IMR-90 (cell line): ENCODE results near the gene FRMD4B. TPM values are rescaled to one million over a fixed set of nuclear protein-coding genes. Genes with fewer than 3 reads are reported as not detected.

Source experiments
- ATAC-seq: fragments of 200-7000 bp; cut with Tn5 transposase; 2 replicates; pipeline ENCODE4 v1.9.1; 2020; ENCODE audit warnings: low read depth, mild to moderate bottlenecking, moderate library complexity
- BruUV-seq: library from RNA; stranded (reverse); fragments of 400-500 nt; replicated peaks from 2 replicates; lab custom pipeline; 2021; lab: Mats Ljungman, UMichigan
- CTCF ChIA-PET: fragments of 300-600 bp; formaldehyde crosslinking; extraction: SDS; loops from one replicate; lab custom pipeline; 2021; ENCODE audit warnings: antibody characterized with exemption; lab: Yijun Ruan, JAX
- POLR2A ChIA-PET: fragments of 300-600 bp; sonication (Branson Sonifier 250); formaldehyde crosslinking; loops from one replicate; lab custom pipeline; 2022; ENCODE audit warnings: antibody characterized with exemption; ENCODE audit not compliant: unreplicated experiment; lab: Charles Lee
- DNase-seq: peaks from one replicate; pipeline ENCODE4 v3.0.0; 2013
- H2AFZ ChIP-seq: replicated peaks from 2 replicates; pipeline ENCODE3; 2013; ENCODE audit warnings: low read length, mild to moderate bottlenecking; ENCODE audit not compliant: poor library complexity
- H2AK5ac ChIP-seq: 2 replicates; pipeline ENCODE4 v1.6.1; 2013; ENCODE audit warnings: low read depth, low read length, inconsistent platforms
- H2AK9ac ChIP-seq: replicated peaks from 2 replicates; pipeline ENCODE3; 2013; ENCODE audit warnings: mild to moderate bottlenecking, low read depth, low read length, moderate library complexity; ENCODE audit not compliant: poor library complexity
- H2BK120ac ChIP-seq: 2 replicates; pipeline ENCODE4 v1.6.1; 2013; ENCODE audit warnings: low read depth, low read length, inconsistent platforms
- H2BK15ac ChIP-seq: 3 replicates; pipeline ENCODE4 v1.6.1; 2013; ENCODE audit warnings: low read depth, low read length, inconsistent platforms
- H2BK20ac ChIP-seq: 2 replicates; pipeline ENCODE4 v1.6.1; 2013; ENCODE audit warnings: low read depth, mild to moderate bottlenecking, inconsistent platforms, low read length, moderate library complexity
- H2BK5ac ChIP-seq: 2 replicates; pipeline ENCODE4 v1.6.1; 2013; ENCODE audit warnings: mild to moderate bottlenecking, low read depth, low read length, inconsistent platforms; ENCODE audit not compliant: poor library complexity, severe bottlenecking
- H3K14ac ChIP-seq: replicated peaks from 2 replicates; pipeline ENCODE4 v1.6.1; 2013; ENCODE audit warnings: low read depth, low read length, inconsistent platforms
- H3K18ac ChIP-seq: 2 replicates; pipeline ENCODE4 v1.6.1; 2013; ENCODE audit warnings: low read depth, low read length, control low read depth
- H3K23ac ChIP-seq: 2 replicates; pipeline ENCODE4 v1.6.1; 2013; ENCODE audit warnings: low read depth, low read length, inconsistent platforms
- H3K27ac ChIP-seq: 2 replicates; pipeline ENCODE4 v1.5.1; 2013; ENCODE audit warnings: mild to moderate bottlenecking, control low read depth, low read length; ENCODE audit not compliant: insufficient read depth
- H3K27me3 ChIP-seq: 2 replicates; pipeline ENCODE4 v1.6.1; 2013; ENCODE audit warnings: low read length; ENCODE audit not compliant: control insufficient read depth, insufficient read depth
- H3K36me3 ChIP-seq: 2 replicates; pipeline ENCODE4 v1.6.1; 2013; ENCODE audit warnings: low read length, mixed read lengths; ENCODE audit not compliant: control insufficient read depth, insufficient read depth
- H3K4ac ChIP-seq: 2 replicates; pipeline ENCODE4 v1.6.1; 2013; ENCODE audit warnings: low read depth, low read length, inconsistent platforms
- H3K4me1 ChIP-seq: 2 replicates; pipeline ENCODE4 v1.6.1; 2013; ENCODE audit warnings: low read length, mixed read lengths; ENCODE audit not compliant: control insufficient read depth, insufficient read depth
- H3K4me2 ChIP-seq: 2 replicates; pipeline ENCODE4 v1.6.1; 2013; ENCODE audit warnings: low read depth, mild to moderate bottlenecking, control low read depth, low read length, moderate library complexity
- H3K4me3 ChIP-seq: 2 replicates; pipeline ENCODE4 v1.5.1; 2013; ENCODE audit warnings: low read depth, mild to moderate bottlenecking, control low read depth, low read length, moderate library complexity; ENCODE audit not compliant: insufficient read depth
- H3K56ac ChIP-seq: 2 replicates; pipeline ENCODE4 v1.6.1; 2013; ENCODE audit warnings: low read length, inconsistent platforms; ENCODE audit not compliant: insufficient read depth; ENCODE audit errors: extremely low read depth
- H3K79me1 ChIP-seq, 2 experiments: 2 replicates each; pipeline ENCODE4 v1.6.1; 2013; ENCODE audit warnings: low read length in 2 of 2, inconsistent platforms in 1 of 2, low read depth in 1 of 2
- H3K9ac ChIP-seq: 2 replicates; pipeline ENCODE4 v1.6.1; 2013; ENCODE audit warnings: low read depth, low read length, control low read depth
- H3K9me1 ChIP-seq: 2 replicates; pipeline ENCODE4 v1.6.1; 2013; ENCODE audit warnings: low read length, inconsistent platforms; ENCODE audit not compliant: insufficient read depth
- H3K9me3 ChIP-seq: 2 replicates; pipeline ENCODE4 v1.6.1; 2013; ENCODE audit warnings: low read length; ENCODE audit not compliant: control insufficient read depth, insufficient read depth
- H4K20me1 ChIP-seq: 2 replicates; pipeline ENCODE4 v1.6.1; 2013; ENCODE audit warnings: low read length, inconsistent platforms; ENCODE audit not compliant: insufficient read depth
- H4K5ac ChIP-seq: 2 replicates; pipeline ENCODE4 v1.6.1; 2013; ENCODE audit warnings: mild to moderate bottlenecking, low read depth, low read length, control low read depth
- H4K8ac ChIP-seq, 2 experiments: 2 replicates each; pipeline ENCODE4 v1.6.1; 2013; ENCODE audit warnings: low read depth in 2 of 2, low read length in 2 of 2, control low read depth in 1 of 2, inconsistent platforms in 1 of 2
- H4K91ac ChIP-seq: 2 replicates; pipeline ENCODE4 v1.6.1; 2013; ENCODE audit warnings: low read depth, low read length, inconsistent platforms; ENCODE audit not compliant: insufficient read depth
- BHLHE40 ChIP-seq: fragments of 150-350 bp; IDR thresholded peaks from 2 replicates; pipeline ENCODE4 v1.6.1; 2016; ENCODE audit warnings: mild to moderate bottlenecking, low read depth, low read length
- CEBPB ChIP-seq: IDR thresholded peaks from 2 replicates; pipeline ENCODE4 v1.6.1; 2012; ENCODE audit warnings: low read depth, low read length, improper control_type of control experiment
- CHD1 ChIP-seq: IDR thresholded peaks from 2 replicates; pipeline ENCODE4 v1.6.1; 2012; ENCODE audit warnings: low read depth, low read length, improper control_type of control experiment
- CTCF ChIP-seq: conservative IDR thresholded peaks from 2 replicates; pipeline ENCODE4 v1.5.1; 2012; ENCODE audit warnings: mild to moderate bottlenecking, low read depth, low read length, improper control_type of control experiment
- ELK1 ChIP-seq: fragments of 150-350 bp; IDR thresholded peaks from 2 replicates; pipeline ENCODE4 v1.6.1; 2016; ENCODE audit warnings: low read depth, mild to moderate bottlenecking, low read length, moderate library complexity, borderline replicate concordance
- FOS ChIP-seq: fragments of 150-350 bp; IDR thresholded peaks from 2 replicates; pipeline ENCODE4 v1.6.1; 2016; ENCODE audit warnings: low read depth, low read length
- MAFK ChIP-seq: IDR thresholded peaks from 2 replicates; pipeline ENCODE4 v1.6.1; 2012; ENCODE audit warnings: low read depth, low read length, improper control_type of control experiment
- MAZ ChIP-seq: IDR thresholded peaks from 2 replicates; pipeline ENCODE4 v1.6.1; 2012; ENCODE audit warnings: low read depth, mild to moderate bottlenecking, low read length, improper control_type of control experiment, moderate library complexity, borderline replicate concordance
- NFE2L2 ChIP-seq: fragments of 150-350 bp; IDR thresholded peaks from 2 replicates; pipeline ENCODE4 v1.6.1; 2016; ENCODE audit warnings: low read depth, mild to moderate bottlenecking, low read length
- POLR2A ChIP-seq: IDR thresholded peaks from 2 replicates; pipeline ENCODE4 v1.6.1; 2012; ENCODE audit warnings: mild to moderate bottlenecking, low read depth, low read length
- RAD21 ChIP-seq: IDR thresholded peaks from 2 replicates; pipeline ENCODE4 v1.6.1; 2012; ENCODE audit warnings: low read length, improper control_type of control experiment
- RCOR1 ChIP-seq: IDR thresholded peaks from 2 replicates; pipeline ENCODE4 v1.6.1; 2012; ENCODE audit warnings: mild to moderate bottlenecking, low read length, improper control_type of control experiment; ENCODE audit not compliant: insufficient replicate concordance
- RFX5 ChIP-seq: IDR thresholded peaks from 2 replicates; pipeline ENCODE4 v1.8.0; 2012; ENCODE audit warnings: low read depth, mild to moderate bottlenecking, low read length, moderate library complexity
- SMC3 ChIP-seq: fragments of 150-350 bp; IDR thresholded peaks from 2 replicates; pipeline ENCODE4 v1.6.1; 2016; ENCODE audit warnings: low read depth, mild to moderate bottlenecking, antibody characterized with exemption, low read length, moderate library complexity
- USF2 ChIP-seq: fragments of 150-350 bp; IDR thresholded peaks from 2 replicates; pipeline ENCODE4 v1.6.1; 2017; ENCODE audit warnings: mild to moderate bottlenecking, antibody characterized with exemption, low read length, low read depth
- dilution Hi-C: fragments of 300-500 bp; cut with HindIII; formaldehyde crosslinking; loops from one replicate; pipeline ENCODE4 v1.14.3; 2018; ENCODE audit warnings: low sequenced_read_pairs; ENCODE audit not compliant: unreplicated experiment
- in situ Hi-C: fragments of 300-500 bp; cut with MboI; formaldehyde crosslinking; loops from 3 replicates; pipeline ENCODE4 v1.14.3; 2019; ENCODE audit warnings: low sequenced_read_pairs, inconsistent platforms, mixed read lengths
- intact Hi-C: fragments of 100-400 bp; cut with micrococcal nuclease; formaldehyde crosslinking; loops from 2 replicates; pipeline ENCODE4 v1.10.0; 2022
- polyA plus RNA-seq, 3 experiments: library from polyadenylated mRNA; depleted of rRNA; stranded (reverse); fragments of >200 nt; gene quantifications; 2 replicates each; pipeline ENCODE4 v1.2.3, GENCODE V29; 2012; ENCODE audit warnings: low replicate concordance in 1 of 3
- total RNA-seq: library from RNA; depleted of rRNA; stranded (reverse); fragments of >200 nt; gene quantifications from 2 replicates; pipeline ENCODE4 v1.2.3, GENCODE V29; 2012

Gene FRMD4B
- total and polyA plus RNA-seq, 2 of the 4 experiments (the other 2 are of a cell fraction): 0.14 to 0.36 TPM

DNA sequence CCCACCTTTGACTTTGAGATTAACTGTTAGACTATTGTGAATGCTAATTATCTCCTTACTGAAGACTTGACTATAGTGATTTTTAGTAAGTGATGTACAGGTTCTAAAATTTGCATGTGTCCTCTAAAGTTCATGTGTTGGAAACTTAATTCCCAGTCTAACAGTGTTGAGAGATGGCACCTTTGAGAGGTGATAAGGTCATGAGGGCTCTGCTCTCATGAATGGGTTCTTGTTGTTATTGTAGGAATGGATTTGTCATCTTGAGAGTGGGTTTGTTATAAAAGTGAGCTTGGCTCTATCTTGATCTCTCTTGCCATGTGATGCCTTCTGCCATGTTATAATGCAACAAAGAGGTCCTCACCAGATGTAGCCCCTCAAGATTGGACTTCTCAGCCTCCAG, 244.6 kb downstream of the FRMD4B start:
- BruUV-seq: no TSS peak
- no peak for ATAC-seq
- POLR2A ChIA-PET: no interaction called here
- Histone ChIP-seq H3K4me2 (no peak overlapping the region), H3K9me1 (no peaks in the 10 kb centered on the region), H3K14ac (no peak overlapping the region), H3K4ac (no peak overlapping the region), H4K8ac (no peak overlapping the region), H2BK15ac (no peak overlapping the region), H2AFZ (no peak overlapping the region), H3K56ac (no peak overlapping the region), H4K20me1 (no peaks in the 10 kb centered on the region), H2AK9ac (no peak overlapping the region), H3K27ac (no peak overlapping the region), H2BK120ac (no peak overlapping the region), H4K91ac (no peak overlapping the region), H3K9ac (no peak overlapping the region), H3K36me3 (no peaks in the 10 kb centered on the region), H3K27me3 (peaks cover 24% of the 10 kb centered on the region), H4K5ac (no peak overlapping the region), H3K79me1 (no peaks in the 10 kb centered on the region), H3K9me3 (no peaks in the 10 kb centered on the region), H3K4me3 (no peak overlapping the region), H3K4me1 (peaks cover 2% of the 10 kb centered on the region), H3K18ac (no peak overlapping the region), H3K23ac (no peak overlapping the region), H2BK20ac (no peak overlapping the region), H2AK5ac (no peak overlapping the region), H2BK5ac (no peak overlapping the region)
- DNase-seq: no peak
- dilution Hi-C loops: no loop called here
- TF ChIP-seq SMC3 (no peak), RFX5 (no peak), NFE2L2 (no peak), RCOR1 (no peak), CTCF (no peak), ELK1 (no peak), CEBPB (no peak), MAZ (no peak), MAFK (no peak), FOS (no peak), RAD21 (no peak), USF2 (no peak), BHLHE40 (no peak), CHD1 (no peak), POLR2A (no peak)
- CTCF ChIA-PET: interaction anchor here (0.6 kb wide), 1 partner anchor 282 kb away, joined by 3 read pairs; no protein-coding TSS in a partner anchor
- in situ Hi-C loops: no loop called here
- intact Hi-C loops: no loop called here
